GM06990 (cell line): ENCODE data around the gene LHFPL6.

ENCODE experiments used
- DNase-seq: peaks from one replicate; pipeline ENCODE4 v3.0.0-alpha.2; 2011; ENCODE audit not compliant: insufficient read length; ENCODE audit errors: extremely low read depth
- H3K27me3 ChIP-seq: replicated peaks from 2 replicates; pipeline ENCODE4 v1.6.0; 2011; ENCODE audit warnings: low read length; ENCODE audit not compliant: control insufficient read depth, insufficient read depth
- H3K36me3 ChIP-seq: 2 replicates; pipeline ENCODE4 v1.5.1; 2011; ENCODE audit warnings: low read length; ENCODE audit not compliant: control insufficient read depth, insufficient read depth
- H3K4me3 ChIP-seq: replicated peaks from 2 replicates; pipeline ENCODE4 v1.5.1; 2011; ENCODE audit warnings: low read depth, mild to moderate bottlenecking, control low read depth, low read length
- TF ChIP-seq, protein P1 (sequence below): IDR thresholded peaks from 2 replicates; pipeline ENCODE4 v1.5.1; 2011; ENCODE audit warnings: low read length, control low read depth, mild to moderate bottlenecking, inconsistent platforms; ENCODE audit not compliant: insufficient read depth, poor library complexity, severe bottlenecking

LHFPL6 gene

GRCh38 chr13:39391761-39392160 is 211.2 kb downstream of the LHFPL6 start:
- no peaks in the 10 kb centered on the region; the same call in 1 of the 2 replicates for H3K27me3 ChIP-seq
- DNase-seq: no peak
- no peak overlapping the region for H3K4me3 ChIP-seq
- H3K36me3 ChIP-seq: no peaks in the 10 kb centered on the region
- TF ChIP-seq, protein P1, sequence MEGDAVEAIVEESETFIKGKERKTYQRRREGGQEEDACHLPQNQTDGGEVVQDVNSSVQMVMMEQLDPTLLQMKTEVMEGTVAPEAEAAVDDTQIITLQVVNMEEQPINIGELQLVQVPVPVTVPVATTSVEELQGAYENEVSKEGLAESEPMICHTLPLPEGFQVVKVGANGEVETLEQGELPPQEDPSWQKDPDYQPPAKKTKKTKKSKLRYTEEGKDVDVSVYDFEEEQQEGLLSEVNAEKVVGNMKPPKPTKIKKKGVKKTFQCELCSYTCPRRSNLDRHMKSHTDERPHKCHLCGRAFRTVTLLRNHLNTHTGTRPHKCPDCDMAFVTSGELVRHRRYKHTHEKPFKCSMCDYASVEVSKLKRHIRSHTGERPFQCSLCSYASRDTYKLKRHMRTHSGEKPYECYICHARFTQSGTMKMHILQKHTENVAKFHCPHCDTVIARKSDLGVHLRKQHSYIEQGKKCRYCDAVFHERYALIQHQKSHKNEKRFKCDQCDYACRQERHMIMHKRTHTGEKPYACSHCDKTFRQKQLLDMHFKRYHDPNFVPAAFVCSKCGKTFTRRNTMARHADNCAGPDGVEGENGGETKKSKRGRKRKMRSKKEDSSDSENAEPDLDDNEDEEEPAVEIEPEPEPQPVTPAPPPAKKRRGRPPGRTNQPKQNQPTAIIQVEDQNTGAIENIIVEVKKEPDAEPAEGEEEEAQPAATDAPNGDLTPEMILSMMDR: no peak

DNA sequence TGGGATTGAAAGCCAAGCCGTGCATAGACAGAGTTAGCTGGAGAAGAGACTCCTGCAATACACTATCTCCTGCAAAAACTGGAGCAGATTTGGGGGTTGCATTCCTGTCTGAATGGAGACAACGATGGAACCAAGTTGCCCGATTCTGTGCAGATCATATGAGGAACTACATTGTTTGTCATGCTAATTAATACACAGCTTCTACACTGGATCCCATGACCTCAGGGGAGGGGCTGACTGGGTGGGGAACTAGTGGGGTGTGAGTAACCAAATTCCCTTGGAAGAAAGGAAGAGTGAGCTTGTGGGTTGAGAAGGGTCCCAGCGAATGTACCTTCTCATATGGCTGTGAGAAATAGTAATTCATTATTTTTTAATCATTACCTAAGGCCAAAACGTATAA is 214.0 kb downstream of the LHFPL6 start:
- Histone ChIP-seq H3K27me3 (no peaks in the 10 kb centered on the region; the same call in 1 of the 2 replicates), H3K36me3 (no peaks in the 10 kb centered on the region), H3K4me3 (no peak overlapping the region)
- DNase-seq: no peak
- TF ChIP-seq, protein P1: no peak

GRCh38 chr13:39385621-39386231 is 217.3 kb downstream of the LHFPL6 start:
- DNase-seq: no peak
- H3K4me3 ChIP-seq: no peak overlapping the region

DNA sequence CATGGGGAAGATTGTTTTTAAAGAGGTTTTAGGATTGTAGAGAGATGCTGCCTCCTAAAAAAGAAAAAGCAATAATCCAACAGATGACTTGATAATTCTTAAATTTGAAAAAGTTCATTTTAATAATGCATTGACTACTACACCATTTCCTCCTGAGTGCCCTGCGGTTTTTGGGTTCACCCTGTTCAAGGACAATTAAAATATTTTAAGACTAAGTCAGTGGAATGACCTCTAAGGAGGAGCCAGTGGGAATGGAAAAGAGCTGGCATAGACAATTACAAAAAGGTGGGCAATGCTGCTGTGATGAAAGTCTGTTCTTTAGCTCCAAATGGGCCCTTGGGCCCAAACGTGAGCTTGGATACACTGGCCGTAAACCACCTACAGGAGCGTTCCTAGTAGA is 217.8 kb downstream of the LHFPL6 start:
- no peaks in the 10 kb centered on the region for H3K36me3 ChIP-seq
- H3K4me3 ChIP-seq: no peak overlapping the region
- H3K27me3 ChIP-seq: no peaks in the 10 kb centered on the region; the same call in 1 of the 2 replicates
- TF ChIP-seq, protein P1: no peak
- no peak for DNase-seq

More at GRCh38 chr13:39385621-39386231, 217.3 kb downstream of the LHFPL6 start:
- TF ChIP-seq, protein P1: no peak
- no peaks in the 10 kb centered on the region; the same call in 1 of the 2 replicates for H3K27me3 ChIP-seq
- no peaks in the 10 kb centered on the region for H3K36me3 ChIP-seq

DNA sequence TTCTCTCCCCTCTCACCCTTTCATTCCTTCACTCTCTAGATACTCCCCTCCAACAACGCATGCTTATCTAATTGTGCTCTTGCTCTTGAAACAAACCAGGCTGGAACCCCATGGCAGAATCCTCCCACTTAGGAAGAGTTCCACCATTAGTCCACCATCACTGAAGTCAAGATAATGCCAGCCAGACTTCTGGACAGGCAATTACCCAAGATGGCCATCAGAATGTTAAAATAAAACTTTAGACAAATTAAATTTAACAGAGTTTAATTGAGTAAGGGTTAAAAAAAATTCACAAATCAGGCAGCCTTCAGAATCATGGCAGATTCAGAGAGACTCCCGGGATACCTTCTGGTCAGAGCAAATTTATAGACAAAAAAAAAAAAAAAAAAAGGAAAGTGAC is 221.5 kb downstream of the LHFPL6 start:
- Histone ChIP-seq H3K4me3 (no peak overlapping the region), H3K36me3 (no peaks in the 10 kb centered on the region), H3K27me3 (no peaks in the 10 kb centered on the region)
- TF ChIP-seq, protein P1: no peak
- DNase-seq: no peak
